Measurements from ENCODE around the gene POLG. TPM values are rescaled to one million over a fixed set of nuclear protein-coding genes. Genes with fewer than 3 reads are reported as not detected.

Gene POLG
- total RNA-seq, 1 donor from 2014 or later, result 69.3 TPM

DNA sequence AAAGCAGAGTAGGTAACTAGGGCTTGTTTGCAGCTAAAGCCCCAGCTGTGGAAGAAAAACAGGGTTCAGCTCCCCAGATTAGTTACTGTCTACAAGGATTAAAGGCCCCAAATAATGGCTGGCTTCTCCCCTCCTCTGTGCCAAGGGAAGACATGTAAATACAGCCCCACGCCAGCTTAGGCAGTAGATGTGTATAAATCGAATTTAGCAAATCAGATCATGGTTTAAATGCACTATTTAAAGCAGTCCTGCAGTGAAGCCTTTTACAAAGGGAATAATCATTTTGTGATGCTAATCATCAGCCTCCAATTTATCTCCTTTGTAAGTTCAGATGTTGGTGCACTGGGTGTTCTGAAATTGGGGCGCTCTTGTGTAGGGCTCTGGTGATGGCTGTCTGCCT is 46.7 kb upstream of the POLG start:
- Mint-ChIP-seq H3K4me3 (ENCODE audit: low read depth) (no peak overlapping the region), H3K36me3 (ENCODE audit: insufficient read depth) (no peaks in the 10 kb centered on the region), H3K4me1 (ENCODE audit: low read depth) (no peaks in the 10 kb centered on the region), H3K9me3 (ENCODE audit: low read depth) (no peaks in the 10 kb centered on the region), H3K27ac (no peak overlapping the region), H3K27me3 (peaks cover 90% of the 10 kb centered on the region)
- TF ChIP-seq, protein P1, sequence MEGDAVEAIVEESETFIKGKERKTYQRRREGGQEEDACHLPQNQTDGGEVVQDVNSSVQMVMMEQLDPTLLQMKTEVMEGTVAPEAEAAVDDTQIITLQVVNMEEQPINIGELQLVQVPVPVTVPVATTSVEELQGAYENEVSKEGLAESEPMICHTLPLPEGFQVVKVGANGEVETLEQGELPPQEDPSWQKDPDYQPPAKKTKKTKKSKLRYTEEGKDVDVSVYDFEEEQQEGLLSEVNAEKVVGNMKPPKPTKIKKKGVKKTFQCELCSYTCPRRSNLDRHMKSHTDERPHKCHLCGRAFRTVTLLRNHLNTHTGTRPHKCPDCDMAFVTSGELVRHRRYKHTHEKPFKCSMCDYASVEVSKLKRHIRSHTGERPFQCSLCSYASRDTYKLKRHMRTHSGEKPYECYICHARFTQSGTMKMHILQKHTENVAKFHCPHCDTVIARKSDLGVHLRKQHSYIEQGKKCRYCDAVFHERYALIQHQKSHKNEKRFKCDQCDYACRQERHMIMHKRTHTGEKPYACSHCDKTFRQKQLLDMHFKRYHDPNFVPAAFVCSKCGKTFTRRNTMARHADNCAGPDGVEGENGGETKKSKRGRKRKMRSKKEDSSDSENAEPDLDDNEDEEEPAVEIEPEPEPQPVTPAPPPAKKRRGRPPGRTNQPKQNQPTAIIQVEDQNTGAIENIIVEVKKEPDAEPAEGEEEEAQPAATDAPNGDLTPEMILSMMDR (IDR thresholded peaks at IDR 0.05; ENCODE audit: unreplicated experiment), result no peak
- no peak for DNase-seq (ENCODE audit: low spot score, unreplicated experiment)

DNA sequence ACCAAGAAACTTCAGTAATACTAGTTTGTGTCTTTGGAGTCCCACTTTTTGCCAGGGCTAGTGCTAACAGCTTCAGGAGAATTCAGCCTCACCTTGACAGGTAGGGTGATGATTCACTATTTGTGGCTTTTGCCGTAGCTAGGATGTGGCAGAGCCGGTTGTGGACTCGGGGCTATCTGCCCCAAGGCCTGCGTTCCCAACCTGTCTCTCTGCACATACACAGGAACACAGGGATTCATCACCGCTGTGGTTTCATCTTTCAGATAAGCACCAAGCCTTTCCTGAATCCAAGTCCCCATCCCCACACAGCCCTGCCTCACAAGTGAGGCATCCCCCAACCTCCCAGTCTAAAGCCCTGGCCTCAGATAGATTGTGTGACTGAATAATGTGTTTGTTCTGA is 45.2 kb upstream of the POLG start:
- Mint-ChIP-seq H3K4me1 (ENCODE audit: low read depth) (no peaks in the 10 kb centered on the region), H3K36me3 (ENCODE audit: insufficient read depth) (no peaks in the 10 kb centered on the region), H3K4me3 (ENCODE audit: low read depth) (no peak overlapping the region), H3K9me3 (ENCODE audit: low read depth) (no peaks in the 10 kb centered on the region), H3K27ac (no peak overlapping the region), H3K27me3 (peaks cover 94% of the 10 kb centered on the region)
- no peak for DNase-seq (ENCODE audit: low spot score, unreplicated experiment)
- TF ChIP-seq, protein P1 (IDR thresholded peaks at IDR 0.05; ENCODE audit: unreplicated experiment), result no peak

DNA sequence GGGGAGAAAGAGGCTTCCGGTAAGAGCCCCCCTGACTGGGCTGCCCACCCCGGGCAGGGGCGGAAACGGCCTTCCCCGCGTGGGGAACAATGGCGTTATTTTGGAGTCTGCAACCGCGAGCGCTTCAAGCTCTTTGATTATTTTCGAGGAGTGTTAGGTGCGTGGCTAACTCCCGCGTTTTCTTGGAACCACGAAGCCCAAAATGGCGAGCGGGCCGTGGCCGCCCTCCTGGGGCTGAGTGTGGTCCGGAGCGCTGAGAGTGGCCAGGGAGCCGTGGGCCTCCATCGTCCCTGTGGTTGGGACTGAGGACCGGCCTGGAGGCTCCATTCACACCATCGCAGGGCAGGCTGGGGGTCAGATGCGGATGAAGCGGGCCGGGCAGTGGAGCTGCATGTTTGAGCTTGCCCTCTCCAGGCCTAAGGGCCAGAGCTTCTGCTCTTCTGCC is 44.6 kb upstream of the POLG start:
- TF ChIP-seq, protein P1 (IDR thresholded peaks at IDR 0.05; ENCODE audit: unreplicated experiment), result no peak
- no peaks in the 10 kb centered on the region for H3K4me1 Mint-ChIP-seq (ENCODE audit: low read depth)
- no peak overlapping the region for H3K27ac Mint-ChIP-seq
- H3K27me3 Mint-ChIP-seq, result peaks cover 94% of the 10 kb centered on the region
- no peak overlapping the region for H3K4me3 Mint-ChIP-seq (ENCODE audit: low read depth)
- DNase-seq (ENCODE audit: low spot score, unreplicated experiment), result no peak
- no peaks in the 10 kb centered on the region for H3K9me3 Mint-ChIP-seq (ENCODE audit: low read depth)
- H3K36me3 Mint-ChIP-seq (ENCODE audit: insufficient read depth), result no peaks in the 10 kb centered on the region

DNA sequence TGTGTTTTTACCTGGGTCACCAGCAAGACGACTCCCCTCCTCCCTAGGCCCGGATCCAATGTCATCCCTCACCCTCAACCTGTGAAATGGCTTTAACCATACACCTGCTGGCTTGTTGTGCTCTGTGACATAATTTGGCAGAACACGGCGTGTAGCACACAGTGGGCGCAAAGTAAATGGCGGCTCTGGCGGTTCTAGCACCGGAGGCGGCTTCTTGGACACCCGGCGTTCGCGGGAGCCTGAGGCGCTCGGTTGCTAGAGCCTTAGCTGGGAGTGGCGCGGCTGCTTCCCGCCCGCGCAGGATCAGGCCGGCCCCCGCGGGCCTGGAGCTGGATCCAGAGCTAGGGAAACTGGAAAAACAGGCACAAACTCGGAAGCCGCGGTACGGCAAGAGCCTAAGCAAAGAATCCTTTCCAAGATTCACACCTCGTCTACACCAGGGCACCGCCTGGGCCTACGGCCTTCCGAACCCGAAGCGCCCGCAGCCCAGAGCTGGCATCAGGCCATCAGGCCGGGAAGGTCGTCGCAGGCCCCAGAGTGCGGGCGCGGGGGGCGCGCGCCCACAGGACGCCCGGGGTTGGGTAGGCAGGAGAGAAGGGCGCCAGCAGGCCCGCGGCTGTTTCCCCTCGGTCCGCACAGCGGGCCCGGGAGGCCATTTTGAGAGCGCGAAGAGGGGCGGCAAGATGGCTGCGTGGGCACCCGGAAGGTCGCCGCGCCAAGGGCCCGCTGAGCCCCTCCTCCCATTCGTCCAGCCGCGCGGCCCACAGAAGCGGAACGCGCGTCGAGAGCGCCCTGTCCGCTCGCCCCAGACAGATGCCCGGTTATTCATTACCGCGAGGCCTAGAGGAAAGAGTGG is 43.9 kb upstream of the POLG start:
- Mint-ChIP-seq H3K36me3 (ENCODE audit: insufficient read depth) (no peaks in the 10 kb centered on the region), H3K4me1 (ENCODE audit: low read depth) (no peaks in the 10 kb centered on the region), H3K9me3 (ENCODE audit: low read depth) (no peaks in the 10 kb centered on the region), H3K27me3 (peaks cover 94% of the 10 kb centered on the region), H3K4me3 (ENCODE audit: low read depth) (peak overlapping the region; percentile 21), H3K27ac (no peak overlapping the region)
- TF ChIP-seq, protein P1 (IDR thresholded peaks at IDR 0.05; ENCODE audit: unreplicated experiment), result no peak
- no peak for DNase-seq (ENCODE audit: low spot score, unreplicated experiment)

DNA sequence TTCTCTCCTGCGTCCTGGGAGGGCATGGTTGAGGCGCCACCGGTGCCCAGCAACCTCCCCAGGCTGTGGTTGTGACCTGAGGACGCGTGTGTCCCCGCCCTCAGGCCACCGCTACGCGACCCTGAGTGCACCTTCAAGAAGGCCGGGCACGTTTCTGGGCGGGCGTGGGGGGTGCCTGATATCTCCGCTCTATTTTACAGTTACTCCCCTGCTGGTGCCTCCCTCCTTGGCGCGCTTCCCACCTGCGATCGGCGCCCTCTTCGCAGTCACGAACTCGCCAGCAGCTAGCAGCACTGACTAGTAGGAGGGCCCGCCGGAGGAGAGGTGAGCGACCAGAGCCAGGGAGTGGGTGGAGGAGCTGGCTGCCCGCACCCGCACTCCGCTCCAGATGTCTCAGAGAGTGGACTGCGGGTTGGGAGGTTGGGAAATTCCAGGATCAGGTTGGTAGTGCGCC is 43.2 kb upstream of the POLG start:
- H3K4me1 Mint-ChIP-seq (ENCODE audit: low read depth), result no peaks in the 10 kb centered on the region
- H3K27me3 Mint-ChIP-seq, result peaks cover 94% of the 10 kb centered on the region
- peak overlapping the region; percentile 21 for H3K4me3 Mint-ChIP-seq (ENCODE audit: low read depth)
- H3K27ac Mint-ChIP-seq, result no peak overlapping the region
- H3K9me3 Mint-ChIP-seq (ENCODE audit: low read depth), result no peaks in the 10 kb centered on the region
- TF ChIP-seq, protein P1 (IDR thresholded peaks at IDR 0.05; ENCODE audit: unreplicated experiment), result no peak
- no peaks in the 10 kb centered on the region for H3K36me3 Mint-ChIP-seq (ENCODE audit: insufficient read depth)
- no peak for DNase-seq (ENCODE audit: low spot score, unreplicated experiment)

Measured in progenitor cell of endocrine pancreas (in vitro differentiated cells).